ENCODE measurements around the gene TMEM41A.
A peak's percentile ranks its signal among the peaks of the same experiment; 100 is the strongest.

Gene TMEM41A

DNA sequence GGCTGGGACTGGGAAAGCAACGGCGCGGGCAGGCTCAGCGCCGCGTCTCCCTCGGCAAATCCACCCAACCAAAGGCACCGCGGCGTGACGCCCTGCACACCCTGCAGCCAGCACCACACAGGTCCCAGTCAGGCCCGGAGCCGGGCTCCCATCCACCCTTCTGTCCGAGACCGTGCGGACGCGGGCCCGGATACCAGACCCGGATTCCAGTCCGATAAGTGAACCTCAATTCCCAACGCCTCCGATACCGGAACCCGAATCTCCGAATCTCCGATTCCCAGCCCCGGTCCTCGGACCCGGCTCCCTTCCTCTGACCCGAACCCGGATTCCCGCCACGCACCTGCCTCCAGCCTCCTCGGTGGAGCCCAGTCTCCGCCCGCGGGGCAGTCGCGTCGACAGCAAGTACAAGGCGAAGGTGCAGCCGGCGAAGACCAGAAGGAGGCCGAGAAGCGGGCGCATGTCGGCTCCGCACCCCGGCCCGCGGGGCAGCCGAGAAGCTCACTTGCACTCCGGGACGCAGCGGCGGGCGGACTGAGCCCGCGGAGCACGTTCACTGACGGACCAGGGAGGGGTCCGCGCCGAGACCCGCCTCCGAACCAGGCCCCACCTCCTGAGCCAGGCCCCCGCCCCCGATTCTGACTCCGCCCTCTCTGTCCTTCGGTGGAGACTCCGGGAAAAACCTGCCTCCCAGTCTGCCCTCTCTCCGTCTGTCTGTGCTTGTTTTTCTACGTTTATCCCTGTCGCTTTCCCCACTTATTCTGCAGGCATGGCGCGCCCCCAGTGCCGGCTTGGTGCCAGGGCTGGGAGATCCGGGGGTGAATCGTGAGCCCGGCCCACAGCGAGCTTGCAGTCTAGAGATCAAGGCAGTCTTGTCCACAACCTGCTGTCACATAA, at the start of gene TMEM41A:
TSS of gene TMEM41A (minus strand) at position 533 of the 894 bp plus-strand sequence. CDS start at position 459, 74 bp downstream.
- peak; percentile 96 for DNase-seq (ENCODE audit: low spot score)

DNA sequence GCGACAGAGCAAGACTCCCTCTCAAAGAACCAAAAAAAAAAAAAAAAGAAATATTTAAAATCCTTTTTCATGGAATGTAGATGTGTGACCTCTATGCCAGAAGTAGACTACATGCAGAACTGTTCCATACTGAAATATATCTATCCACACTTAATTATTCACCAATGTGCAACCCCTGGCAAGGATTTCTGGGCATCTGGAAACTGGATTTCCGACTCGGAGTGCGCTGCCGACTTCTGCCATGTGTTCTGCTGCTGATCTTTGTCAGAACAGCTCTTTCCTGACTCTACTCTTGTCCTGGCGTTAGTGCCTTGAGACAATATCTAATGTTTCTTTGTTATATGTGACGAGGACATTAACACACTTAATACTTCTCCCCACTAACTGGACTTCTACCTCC, 41.9 kb upstream of the TMEM41A start:
- DNase-seq (ENCODE audit: low spot score), result no peak

DNA sequence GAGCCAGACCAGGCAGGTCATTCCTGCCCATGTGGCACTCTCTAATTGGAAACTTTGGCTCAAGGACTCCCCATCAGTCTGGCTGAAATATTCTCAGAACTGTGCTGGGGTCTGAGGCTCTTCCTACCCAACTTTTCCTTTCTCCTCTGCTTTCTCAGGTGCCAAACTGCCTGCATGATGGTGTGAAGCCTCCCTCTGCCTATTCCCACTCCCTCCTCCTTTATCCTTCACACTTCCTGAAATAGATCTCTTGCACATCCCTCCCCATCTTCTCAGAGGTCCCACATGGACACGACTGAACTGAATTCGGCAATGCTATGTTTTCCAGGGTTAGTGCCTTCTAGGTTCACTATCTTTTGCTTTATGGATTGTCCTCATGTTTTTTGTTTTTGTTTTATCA, 41.1 kb upstream of the TMEM41A start:
- no peak for DNase-seq (ENCODE audit: low spot score)

DNA sequence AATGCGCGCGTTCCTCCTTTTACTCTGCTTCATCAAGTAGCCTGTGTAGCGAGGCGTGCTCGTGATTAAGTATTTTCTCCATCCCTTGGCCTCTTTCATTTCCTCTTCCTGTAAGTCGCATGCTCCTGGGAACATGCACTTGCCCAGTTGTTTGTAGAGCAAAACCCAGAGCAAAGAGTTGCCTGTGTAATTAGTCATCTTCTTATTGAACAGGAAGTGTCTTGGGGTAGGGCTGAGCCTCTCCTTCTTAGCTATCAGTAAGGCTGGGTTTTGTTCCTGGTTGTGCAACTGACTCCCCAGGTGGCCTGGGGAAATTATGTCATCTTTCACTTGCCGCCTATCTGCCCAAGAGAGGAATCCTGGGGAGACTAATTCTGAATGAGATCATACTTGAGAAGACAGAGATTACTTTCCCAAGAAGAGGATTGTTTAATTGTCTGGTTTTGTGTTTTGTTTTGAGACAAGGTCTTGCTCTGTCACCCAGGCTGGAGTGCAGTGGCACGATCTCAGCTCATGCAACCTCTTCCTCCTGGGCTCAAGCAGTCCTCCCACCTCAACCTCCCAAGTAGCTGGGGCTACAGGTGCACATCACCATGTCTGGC, 38.6 kb upstream of the TMEM41A start:
- no peak for DNase-seq (ENCODE audit: low spot score)

DNA sequence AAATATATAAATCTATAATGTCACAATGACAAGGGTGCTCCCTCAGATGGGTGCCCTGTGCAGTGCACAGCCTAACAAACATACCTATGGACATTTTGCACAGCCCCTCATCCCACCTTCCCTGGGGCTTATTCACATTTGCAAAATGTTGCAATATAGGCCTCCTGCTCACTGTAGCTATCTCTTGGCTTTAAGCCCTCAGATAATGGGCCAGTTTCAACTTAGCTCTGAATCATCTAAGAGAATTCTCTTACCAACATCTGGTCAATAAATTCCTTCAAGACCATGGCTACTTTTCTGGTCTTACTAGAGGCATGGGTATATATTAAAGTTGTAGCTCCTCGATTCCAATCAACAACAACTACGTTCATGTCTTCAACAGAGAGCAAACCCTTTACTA, 35.7 kb upstream of the TMEM41A start:
- no peak for DNase-seq (ENCODE audit: low spot score)

DNA sequence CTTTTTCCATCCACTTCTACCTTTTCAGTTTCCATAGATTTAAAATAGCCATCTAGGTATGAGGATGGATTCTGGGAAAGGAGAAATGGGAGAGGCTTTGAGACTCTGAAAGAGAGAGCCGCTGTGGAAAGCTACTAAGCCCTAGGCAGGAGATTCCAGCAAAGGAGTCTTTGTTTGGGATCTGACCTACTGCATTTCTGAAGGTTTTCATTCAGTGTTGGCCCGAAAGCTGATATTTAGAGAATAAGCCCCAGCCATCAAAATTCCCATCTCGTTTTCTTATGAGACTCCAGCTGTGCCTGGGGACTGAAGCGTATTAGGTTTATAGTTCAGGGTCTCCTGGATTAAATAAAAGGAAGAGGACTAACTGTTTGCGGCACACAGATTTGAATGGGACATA, 34.1 kb upstream of the TMEM41A start:
- no peak for DNase-seq (ENCODE audit: low spot score)

DNA sequence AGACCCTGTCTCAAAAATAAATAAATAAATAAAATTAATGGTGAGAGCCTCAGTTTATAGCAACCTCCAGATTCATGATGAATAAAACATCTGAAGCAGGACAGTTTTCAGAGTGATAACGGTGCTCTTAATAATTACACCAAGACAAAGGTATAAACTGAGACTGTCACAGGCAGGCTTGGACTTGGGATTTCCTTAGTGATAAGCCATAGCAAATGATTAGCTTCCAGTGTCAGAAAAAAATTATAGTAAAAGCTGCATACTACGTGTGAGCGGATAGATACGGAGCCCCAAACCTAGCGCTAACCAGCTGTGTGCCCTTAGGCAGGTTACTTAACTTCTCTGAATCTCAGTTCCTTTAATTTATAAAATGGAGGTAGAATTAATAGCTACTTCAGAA, 32.0 kb upstream of the TMEM41A start:
- no peak for DNase-seq (ENCODE audit: low spot score)

DNA sequence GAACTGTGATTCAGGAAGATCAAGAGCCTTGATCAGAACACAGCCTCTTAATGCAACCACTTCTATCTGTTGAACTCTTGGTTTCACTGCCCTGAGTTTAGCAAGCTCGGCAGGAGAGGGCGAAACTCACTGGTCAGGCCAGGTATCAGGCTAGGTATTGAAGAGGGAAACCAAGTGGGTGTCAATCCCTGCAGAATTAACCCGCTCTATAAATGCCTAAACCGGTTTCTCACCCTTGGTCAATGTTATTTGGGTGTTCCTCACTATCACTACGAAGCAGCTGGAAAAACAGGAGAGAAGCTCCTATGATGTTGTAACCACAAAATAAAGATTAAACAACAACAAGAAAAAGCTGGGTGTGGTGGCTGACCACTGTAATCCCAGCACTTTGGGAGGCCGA, 29.7 kb upstream of the TMEM41A start:
- no peak for DNase-seq (ENCODE audit: low spot score)

DNA sequence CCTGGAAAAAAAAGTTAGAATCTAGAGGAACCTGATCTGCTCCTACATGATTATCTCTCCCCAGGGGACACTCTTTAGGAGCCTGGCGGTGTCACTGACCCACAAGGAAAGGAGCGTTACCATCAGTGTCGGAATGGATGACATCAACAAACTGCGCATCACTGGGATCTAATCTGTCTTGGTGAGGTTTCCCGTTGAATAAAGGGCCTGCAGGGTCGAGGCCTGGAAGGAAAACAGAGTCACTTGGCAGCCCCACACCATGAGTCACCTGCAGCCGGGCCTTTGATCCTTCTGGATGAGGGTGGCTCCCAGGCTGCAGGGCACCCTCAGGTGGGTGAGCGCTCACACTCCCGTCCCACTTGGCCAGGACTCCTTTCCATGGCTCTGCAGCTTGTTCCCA, 28.5 kb upstream of the TMEM41A start:
- DNase-seq (ENCODE audit: low spot score), result no peak

DNA sequence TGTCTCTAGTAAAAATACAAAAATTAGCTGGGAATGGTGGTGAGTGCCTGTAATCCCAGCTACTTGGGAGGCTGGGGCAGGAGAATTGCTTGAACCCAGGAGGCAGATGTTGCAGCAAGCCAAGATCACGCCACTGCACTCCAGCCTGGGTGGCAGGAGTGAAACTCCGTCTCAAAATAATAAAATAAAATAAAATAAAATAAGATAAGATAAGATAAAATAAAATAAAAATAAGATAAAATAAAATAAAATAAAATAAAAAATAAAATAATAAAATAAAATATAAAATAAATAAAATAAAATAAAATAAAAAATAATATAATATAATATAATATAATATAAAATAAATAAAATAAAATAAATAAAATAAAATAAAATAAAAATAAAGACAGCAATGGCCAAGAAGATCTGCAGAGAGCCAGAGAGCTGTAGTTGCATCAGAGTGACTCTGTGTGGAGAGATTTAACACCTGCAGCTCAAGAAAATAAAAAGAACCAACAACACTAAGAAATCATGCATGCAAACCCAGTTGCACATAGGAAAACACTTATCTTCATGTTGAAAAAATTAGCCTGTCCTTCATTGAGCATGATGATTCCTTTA, 27.6 kb upstream of the TMEM41A start:
- DNase-seq (ENCODE audit: low spot score), result no peak

DNA sequence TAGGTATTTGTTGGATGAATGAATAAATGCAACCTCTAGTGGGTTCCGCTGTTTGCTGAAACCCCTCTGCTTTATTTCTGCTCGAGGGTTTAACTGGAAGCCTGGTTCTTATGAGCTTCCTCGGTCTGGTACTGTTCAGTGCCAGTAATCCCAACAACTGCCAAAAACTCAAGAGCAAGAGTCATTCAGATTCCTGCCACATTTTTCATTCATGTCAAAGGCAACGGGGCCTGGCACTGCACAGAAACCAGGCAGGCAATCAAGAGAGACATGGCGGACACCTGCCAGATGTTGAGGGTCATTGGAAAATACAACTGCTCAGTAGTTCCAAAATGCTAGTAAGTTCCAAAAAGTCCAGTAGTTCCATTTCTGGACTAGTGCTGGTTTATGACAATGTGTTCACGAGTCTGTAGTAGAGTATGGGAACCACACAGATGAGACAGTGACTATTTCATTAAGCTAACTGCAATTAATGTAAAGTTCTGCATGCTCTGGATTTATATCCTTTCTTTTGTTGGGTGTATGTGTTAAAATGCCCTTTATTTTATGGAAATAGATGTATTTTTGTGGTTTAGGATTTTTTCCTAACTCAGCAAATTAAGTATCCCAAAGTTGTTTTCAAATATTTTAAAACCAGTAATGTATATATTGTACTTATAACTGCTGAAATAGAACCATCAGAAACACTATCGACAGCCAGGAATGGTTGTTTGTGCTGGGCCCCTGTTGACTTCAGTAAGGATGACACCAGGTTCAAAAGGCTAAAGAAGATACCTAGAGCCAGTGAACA, 22.7 kb upstream of the TMEM41A start:
- no peak for DNase-seq (ENCODE audit: low spot score)

DNA sequence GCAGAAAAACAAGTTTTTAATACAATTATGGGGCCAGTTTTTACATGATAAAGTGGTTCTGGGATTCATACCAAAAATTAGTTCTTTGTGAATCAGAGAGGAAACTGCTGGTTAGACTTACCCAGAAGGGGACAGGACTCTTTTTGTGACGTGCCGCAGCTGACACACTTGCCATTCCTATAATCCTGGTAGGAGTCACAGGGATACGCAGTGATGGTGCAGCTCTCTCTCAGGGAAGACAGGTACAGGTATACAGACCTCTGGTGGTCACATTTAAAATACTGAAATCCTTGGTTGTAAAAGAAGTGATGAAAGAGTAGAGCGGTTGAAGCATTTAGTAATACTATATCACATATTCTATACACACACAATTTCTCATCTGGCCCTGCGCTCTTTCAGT, 20.2 kb upstream of the TMEM41A start:
- DNase-seq (ENCODE audit: low spot score), result no peak

DNA sequence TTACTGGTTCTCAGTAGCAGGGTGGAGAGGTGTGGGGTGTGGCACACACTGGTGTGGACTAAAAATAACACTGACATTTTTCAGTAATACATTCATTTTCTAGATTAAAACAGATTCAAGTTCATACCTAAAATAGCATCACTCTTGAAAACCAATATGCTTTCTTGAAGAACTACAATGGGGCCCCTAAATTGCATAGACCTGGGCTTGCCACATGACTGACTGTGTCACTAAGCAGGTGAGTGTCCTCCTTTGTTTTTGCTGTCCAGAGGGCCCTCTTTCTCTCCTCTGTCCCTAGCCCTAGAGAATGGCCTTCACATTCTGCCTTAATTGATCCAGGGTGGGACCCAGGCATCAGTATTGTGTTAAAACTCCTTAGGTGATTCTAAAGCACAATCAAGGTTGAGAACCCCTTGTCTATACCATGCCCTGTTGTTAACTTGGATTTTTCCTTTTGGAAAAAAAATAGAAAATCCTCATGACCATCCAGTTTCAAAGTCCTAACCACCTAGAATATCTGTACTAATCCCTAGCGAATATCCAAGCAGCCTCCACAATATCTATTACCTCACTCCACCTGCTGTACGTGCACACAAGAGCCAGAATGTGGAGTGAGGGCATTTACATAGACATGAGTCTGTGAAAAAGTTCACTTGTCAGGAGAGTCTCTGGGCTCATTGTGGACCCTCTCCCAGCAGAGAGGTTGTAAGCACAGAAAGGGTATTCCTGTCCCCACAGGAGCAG, 18.7 kb upstream of the TMEM41A start:
- DNase-seq (ENCODE audit: low spot score), result no peak

DNA sequence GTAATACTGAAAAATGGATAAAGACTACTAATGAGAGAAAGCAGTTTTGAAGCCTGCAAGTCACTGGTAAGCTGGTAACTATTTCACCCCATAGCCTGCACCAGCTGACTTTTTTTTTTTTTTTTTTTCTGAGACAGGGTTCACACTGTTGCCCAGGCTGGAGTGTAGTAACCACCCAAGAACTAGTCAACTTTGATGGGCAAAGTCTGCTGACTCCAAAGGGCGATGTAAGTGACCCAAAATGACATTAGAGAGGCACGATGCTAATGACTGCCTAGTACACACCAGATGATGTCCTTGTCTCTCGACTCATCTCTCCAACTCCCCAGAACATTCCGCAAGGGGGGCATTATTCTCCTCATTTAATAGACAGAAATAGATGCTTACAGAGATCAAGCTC, 12.9 kb upstream of the TMEM41A start:
- DNase-seq (ENCODE audit: low spot score), result no peak

DNA sequence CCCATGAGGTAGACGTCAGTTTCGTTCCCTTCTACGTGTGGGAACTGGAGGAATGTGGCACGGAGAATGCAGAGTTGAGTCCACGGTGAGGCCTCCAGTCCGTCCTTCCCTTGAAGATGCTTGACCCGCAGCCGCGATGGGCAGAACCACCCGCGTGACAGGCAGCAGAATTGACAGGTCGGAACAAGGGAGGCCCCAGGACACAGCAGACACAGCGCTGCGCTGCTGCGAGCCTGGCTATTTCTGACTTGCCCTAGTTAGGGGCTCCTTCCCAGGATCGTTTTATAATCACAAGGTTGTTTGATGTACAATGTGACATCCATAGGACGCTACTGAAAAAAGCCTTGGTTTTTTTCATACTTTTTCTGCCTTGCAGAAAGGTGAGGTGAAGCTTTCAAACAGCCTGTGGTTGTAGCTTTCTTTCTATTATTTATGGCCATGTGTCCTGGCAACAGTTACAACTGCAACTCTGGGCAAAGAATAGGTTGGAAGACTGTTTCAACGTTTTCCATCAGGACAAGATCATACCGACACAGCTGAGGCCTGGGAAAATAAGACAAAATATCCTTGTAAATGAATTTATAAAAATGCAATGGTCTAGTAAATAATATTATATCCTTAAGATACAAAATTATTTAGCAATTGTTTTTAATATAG, 9.6 kb upstream of the TMEM41A start:
- DNase-seq (ENCODE audit: low spot score), result no peak

DNA sequence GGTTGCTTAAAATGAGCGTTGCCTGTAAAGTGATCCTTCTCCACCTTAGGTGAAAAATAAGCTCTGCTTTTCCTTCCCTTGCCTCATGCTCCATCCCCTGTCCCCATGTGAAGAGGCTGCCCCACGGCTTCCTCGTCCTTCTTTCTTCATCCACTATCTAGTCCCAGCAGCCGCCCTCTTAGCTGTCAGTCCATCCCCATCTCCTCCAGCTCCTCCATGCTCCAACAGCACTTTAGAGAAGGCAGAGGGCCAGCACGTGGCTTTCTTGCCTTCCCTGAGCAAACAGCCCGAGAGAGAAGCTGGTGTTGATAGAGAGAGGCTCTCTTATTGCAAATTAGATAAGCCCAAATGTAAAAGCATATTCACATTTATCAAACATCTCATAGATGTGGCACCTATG, 9.0 kb upstream of the TMEM41A start:
- no peak for DNase-seq (ENCODE audit: low spot score)

DNA sequence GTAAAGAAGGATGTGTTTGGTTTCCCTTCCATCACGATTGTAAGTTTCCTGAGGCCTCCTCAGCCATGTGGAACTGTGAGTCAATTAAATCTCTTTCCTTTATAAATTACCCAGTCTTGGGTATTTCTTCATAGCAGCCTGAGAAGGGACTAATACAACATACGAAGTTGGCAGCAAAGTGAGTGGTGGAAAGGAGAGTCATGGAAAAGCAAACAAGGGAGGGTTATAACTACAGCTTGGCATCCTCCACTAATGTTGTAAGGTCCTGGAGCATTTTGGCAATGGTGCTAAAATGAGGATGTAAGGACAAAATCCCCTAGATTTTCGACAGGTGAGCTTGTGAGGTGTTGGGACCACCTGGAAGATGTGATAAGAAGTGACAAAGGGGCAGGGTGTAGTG, 5.8 kb upstream of the TMEM41A start:
- DNase-seq (ENCODE audit: low spot score), result no peak

DNA sequence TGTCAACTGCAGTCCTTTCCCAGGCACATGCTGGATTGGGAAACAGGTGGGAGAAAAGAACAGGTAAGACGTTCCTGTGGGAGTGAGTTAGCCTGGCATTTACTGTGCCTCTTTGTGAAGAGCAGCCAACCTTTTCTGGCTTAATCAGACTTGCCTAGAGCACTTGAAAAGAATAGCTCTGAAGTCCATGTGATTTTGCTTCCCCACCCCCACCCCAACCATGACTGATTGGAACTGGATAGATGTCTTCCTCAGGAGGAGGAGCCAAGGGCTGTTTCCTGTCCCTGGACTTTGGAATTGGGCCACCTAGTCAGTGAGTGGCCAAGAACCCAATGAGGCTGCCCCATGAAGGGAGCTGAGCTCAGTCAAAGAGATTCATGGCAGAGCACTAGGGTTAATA, 4.7 kb upstream of the TMEM41A start:
- DNase-seq (ENCODE audit: low spot score), result no peak

DNA sequence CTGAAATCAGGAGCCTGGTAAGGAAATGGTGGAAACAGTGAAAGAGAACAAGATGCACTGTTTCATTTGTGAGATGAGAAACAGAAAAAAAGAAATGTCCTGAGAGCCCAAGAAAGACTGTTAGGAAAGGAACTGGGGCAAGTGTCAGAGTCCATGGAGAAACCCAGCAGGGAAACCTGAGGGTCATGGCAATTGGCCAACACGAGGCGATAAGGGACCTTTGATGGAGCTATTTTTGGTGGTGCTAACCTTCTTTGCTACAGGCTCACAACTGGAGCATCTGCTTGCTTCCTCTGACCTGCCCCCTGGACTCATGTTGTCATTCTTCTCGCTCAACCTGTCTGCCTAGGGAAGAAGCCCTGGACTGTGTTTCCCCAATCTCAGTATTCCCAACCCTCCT, 4.2 kb upstream of the TMEM41A start:
- no peak for DNase-seq (ENCODE audit: low spot score)

DNA sequence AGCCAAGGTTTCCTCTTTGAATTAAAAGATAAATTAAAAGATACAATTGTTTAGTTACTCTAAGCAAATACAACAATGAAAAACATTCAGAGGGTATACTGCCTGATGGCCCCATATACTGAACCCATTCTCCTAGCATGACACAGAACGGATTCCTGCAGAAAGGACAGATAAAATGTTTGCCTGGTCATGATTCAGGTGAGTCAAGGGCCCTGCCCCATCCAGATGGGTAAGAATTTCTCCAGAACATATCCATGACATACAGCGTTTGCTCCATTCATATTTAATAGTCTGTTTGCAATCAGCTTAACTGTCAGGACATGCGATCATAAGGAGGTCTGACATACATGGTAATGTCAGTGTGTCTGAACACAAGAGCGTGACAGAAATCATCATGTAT, 8.6 kb downstream of the TMEM41A start:
- DNase-seq (ENCODE audit: low spot score), result no peak

DNA sequence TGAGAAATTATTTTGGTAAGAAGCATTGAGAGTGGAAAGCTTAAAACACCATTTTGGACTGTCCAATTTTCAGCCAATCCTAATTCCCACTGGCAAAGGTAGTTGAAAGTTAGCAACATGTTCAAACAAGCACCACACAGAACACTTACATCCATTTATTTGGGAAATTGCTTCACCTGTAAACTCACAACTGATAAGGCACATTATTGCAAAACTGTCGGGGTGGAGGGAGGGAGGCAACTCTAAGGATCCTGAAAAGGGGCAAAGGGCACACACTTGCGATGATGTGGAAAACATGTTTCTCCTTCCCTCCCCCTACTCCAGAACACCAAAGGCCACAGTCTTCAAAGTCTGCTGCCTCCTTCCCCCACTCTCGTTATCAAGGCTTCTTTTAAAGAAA, 9.4 kb downstream of the TMEM41A start:
- no peak for DNase-seq (ENCODE audit: low spot score)

Data from left forelimb (tissue), 1 donor.